GM18907 (cell line): ENCODE data around the gene UBR3.

Source experiments
- ATAC-seq: cut with Tn5 transposase; IDR thresholded peaks from one replicate; pipeline ENCODE4 v1.9.1; 2021; ENCODE audit warnings: mild to moderate bottlenecking, moderate library complexity; ENCODE audit not compliant: unreplicated experiment

Gene UBR3

GRCh38 chr2:169997140-169997887 lies 170.1 kb downstream of the UBR3 start:
- no peak for ATAC-seq

GRCh38 chr2:169999054-169999453 lies 171.8 kb downstream of the UBR3 start:
- no peak for ATAC-seq

- ATAC-seq, result no peak
These were observed 174.8 kb downstream of the UBR3 start for GRCh38 chr2:170002096-170002495.

GRCh38 chr2:170005702-170006101 lies 178.4 kb downstream of the UBR3 start:
- ATAC-seq, result no peak

- no peak for ATAC-seq
These were observed 179.5 kb downstream of the UBR3 start for GRCh38 chr2:170006587-170007325.

- ATAC-seq, result no peak
These were observed 182.0 kb downstream of the UBR3 start for GRCh38 chr2:170009209-170009608.

- no peak for ATAC-seq
These were observed 185.5 kb downstream of the UBR3 start for GRCh38 chr2:170012773-170013172.

- ATAC-seq, result no peak
These were observed 186.7 kb downstream of the UBR3 start for GRCh38 chr2:170013802-170014551.

- no peak for ATAC-seq
These were observed 187.5 kb downstream of the UBR3 start for GRCh38 chr2:170014769-170015168.

- ATAC-seq, result no peak
These were observed 190.7 kb downstream of the UBR3 start for GRCh38 chr2:170017860-170018532.

- no peak for ATAC-seq
These were observed 192.0 kb downstream of the UBR3 start for GRCh38 chr2:170019060-170019805.

GRCh38 chr2:170020777-170021176 lies 193.5 kb downstream of the UBR3 start:
- no peak for ATAC-seq

GRCh38 chr2:170022692-170023091 lies 195.4 kb downstream of the UBR3 start:
- ATAC-seq, result no peak

- no peak for ATAC-seq
These were observed 197.5 kb downstream of the UBR3 start for GRCh38 chr2:170024721-170025120.

GRCh38 chr2:170025223-170025622 lies 198.0 kb downstream of the UBR3 start:
- ATAC-seq, result no peak

GRCh38 chr2:170026361-170026760 lies 199.1 kb downstream of the UBR3 start:
- ATAC-seq, result no peak

GRCh38 chr2:170029551-170029950 lies 202.3 kb downstream of the UBR3 start:
- no peak for ATAC-seq

GRCh38 chr2:170030040-170030439 lies 202.8 kb downstream of the UBR3 start:
- ATAC-seq, result no peak

GRCh38 chr2:170031288-170031687 lies 204.0 kb downstream of the UBR3 start:
- ATAC-seq, result no peak

GRCh38 chr2:170034596-170034995 lies 207.3 kb downstream of the UBR3 start:
- ATAC-seq, result no peak
